SK-N-SH treated with all-trans-retinoic acid at 6 μM for 48 hours (cell line): ENCODE results near the gene AP4E1.
"Not testable (repeated sequence)": the region's sequence is repeated elsewhere in the genome, so short reads cannot be mapped to it uniquely, and the experiment has no call there.

ENCODE experiments used
- ATAC-seq: fragments of 200-7000 bp; cut with Tn5 transposase; 3 replicates; pipeline ENCODE4 v1.9.1; 2020; ENCODE audit warnings: mild to moderate bottlenecking, moderate library complexity
- ARNTL ChIP-seq: fragments of 450-650 bp; formaldehyde crosslinking; IDR thresholded peaks from 2 replicates; pipeline ENCODE4 v1.5.0; 2020; ENCODE audit warnings: low read depth, mild to moderate bottlenecking, moderate library complexity, borderline replicate concordance
- BACH2 ChIP-seq: fragments of 250-450 bp; sonication (Bioruptor Pico); IDR thresholded peaks from 2 replicates; pipeline ENCODE4 v1.9.0; 2021; ENCODE audit warnings: mild to moderate bottlenecking, borderline replicate concordance
- CREB5 ChIP-seq: fragments of 250-450 bp; sonication (Bioruptor Pico); IDR thresholded peaks from 2 replicates; pipeline ENCODE4 v1.5.1; 2020; ENCODE audit warnings: low read depth, mild to moderate bottlenecking, moderate library complexity
- CSDC2 ChIP-seq: fragments of 250-450 bp; sonication (Bioruptor Pico); IDR thresholded peaks from 2 replicates; pipeline ENCODE4 v1.5.0; 2020; ENCODE audit warnings: mild to moderate bottlenecking, moderate library complexity
- ESRRG ChIP-seq: fragments of 250-450 bp; sonication (Bioruptor Pico); IDR thresholded peaks from 2 replicates; pipeline ENCODE4 v1.6.1; 2021; ENCODE audit warnings: mild to moderate bottlenecking
- GLIS3 ChIP-seq: fragments of 250-450 bp; sonication (Bioruptor Pico); IDR thresholded peaks from 2 replicates; pipeline ENCODE4 v1.5.0; 2020; ENCODE audit warnings: mild to moderate bottlenecking, moderate library complexity
- ISL1 ChIP-seq: fragments of 250-450 bp; sonication (Bioruptor Pico); IDR thresholded peaks from 2 replicates; pipeline ENCODE4 v2.1.2; 2022; ENCODE audit warnings: mild to moderate bottlenecking, moderate library complexity
- OSR1 ChIP-seq: fragments of 250-450 bp; sonication (Bioruptor Pico); IDR thresholded peaks from 2 replicates; pipeline ENCODE4 v1.8.0; 2022; ENCODE audit warnings: moderate library complexity, mild to moderate bottlenecking, inconsistent platforms
- PATZ1 ChIP-seq: fragments of 250-450 bp; sonication (Bioruptor Pico); IDR thresholded peaks from 2 replicates; pipeline ENCODE4 v1.8.0; 2020; ENCODE audit warnings: mild to moderate bottlenecking, moderate library complexity, borderline replicate concordance
- POU6F1 ChIP-seq: fragments of 250-450 bp; sonication (Bioruptor Pico); IDR thresholded peaks from 2 replicates; pipeline ENCODE4 v1.8.0; 2021; ENCODE audit warnings: low read depth, mild to moderate bottlenecking, moderate library complexity, borderline replicate concordance
- PPARA ChIP-seq: fragments of 250-450 bp; sonication (Bioruptor Pico); IDR thresholded peaks from 2 replicates; pipeline ENCODE4 v1.5.0; 2020; ENCODE audit warnings: mild to moderate bottlenecking, borderline replicate concordance
- RARB ChIP-seq: fragments of 250-450 bp; sonication (Bioruptor Pico); IDR thresholded peaks from 2 replicates; pipeline ENCODE4 v1.8.0; 2021; ENCODE audit warnings: mild to moderate bottlenecking, moderate library complexity
- SNAI2 ChIP-seq: fragments of 250-450 bp; sonication (Bioruptor Pico); IDR thresholded peaks from 2 replicates; pipeline ENCODE4 v1.5.0; 2020; ENCODE audit warnings: mild to moderate bottlenecking, moderate library complexity
- TCF4 ChIP-seq: fragments of 250-450 bp; sonication (Bioruptor Pico); IDR thresholded peaks from 2 replicates; pipeline ENCODE4 v1.8.0; 2021; ENCODE audit warnings: mild to moderate bottlenecking, moderate library complexity, borderline replicate concordance
- TOX ChIP-seq: fragments of 250-450 bp; sonication (Bioruptor Pico); IDR thresholded peaks from 2 replicates; pipeline ENCODE4 v1.8.0; 2021; ENCODE audit warnings: mild to moderate bottlenecking, moderate library complexity, borderline replicate concordance
- TSHZ2 ChIP-seq: fragments of 250-450 bp; sonication (Bioruptor Pico); IDR thresholded peaks from 2 replicates; pipeline ENCODE4 v1.5.0; 2020; ENCODE audit warnings: mild to moderate bottlenecking, moderate library complexity
- ZC3H10 ChIP-seq: fragments of 250-450 bp; sonication (Bioruptor Pico); IDR thresholded peaks from 2 replicates; pipeline ENCODE4 v1.5.1; 2021; ENCODE audit warnings: mild to moderate bottlenecking, moderate library complexity
- ZFP30 ChIP-seq: fragments of 450-650 bp; formaldehyde crosslinking; IDR thresholded peaks from 2 replicates; pipeline ENCODE4 v1.5.0; 2022; ENCODE audit warnings: mild to moderate bottlenecking, moderate library complexity
- ZNF565 ChIP-seq: fragments of 450-650 bp; formaldehyde crosslinking; conservative IDR thresholded peaks from 2 replicates; pipeline ENCODE4 v1.5.0; 2020; ENCODE audit warnings: low read depth, mild to moderate bottlenecking, moderate library complexity
- ZNF70 ChIP-seq: fragments of 450-650 bp; formaldehyde crosslinking; IDR thresholded peaks from 2 replicates; pipeline ENCODE4 v1.5.0; 2020; ENCODE audit warnings: mild to moderate bottlenecking, moderate library complexity
- ZNF8 ChIP-seq: fragments of 450-650 bp; formaldehyde crosslinking; IDR thresholded peaks from 2 replicates; pipeline ENCODE4 v1.5.0; 2020; ENCODE audit warnings: mild to moderate bottlenecking, moderate library complexity

The AP4E1 gene

GRCh38 chr15:50950745-50951144 is 42.3 kb downstream of the AP4E1 start:
- ATAC-seq = not testable (repeated sequence)

GRCh38 chr15:50953302-50953701 is 44.8 kb downstream of the AP4E1 start:
- TF ChIP-seq ZFP30 (no peak), TCF4 (CRISPR knock-in tag) (no peak), ESRRG (CRISPR knock-in tag) (no peak), RARB (CRISPR knock-in tag) (no peak), TSHZ2 (CRISPR knock-in tag) (no peak), CREB5 (CRISPR knock-in tag) (no peak), PPARA (no peak), BACH2 (CRISPR knock-in tag) (no peak), TOX (CRISPR knock-in tag) (no peak), PATZ1 (CRISPR knock-in tag) (no peak), ZNF70 (CRISPR knock-in tag) (no peak), CSDC2 (CRISPR knock-in tag) (no peak)

GRCh38 chr15:50954837-50955236 is 46.4 kb downstream of the AP4E1 start:
- ATAC-seq = not testable (repeated sequence)

More at GRCh38 chr15:50953302-50953701, 44.8 kb downstream of the AP4E1 start:
- no peak for ATAC-seq

GRCh38 chr15:50959717-50960116 is 51.2 kb downstream of the AP4E1 start:
- no peak for ATAC-seq
- TF ChIP-seq OSR1 (CRISPR knock-in tag) = no peak
- no peak for TF ChIP-seq ZC3H10 (CRISPR knock-in tag)
- no peak for TF ChIP-seq GLIS3 (CRISPR knock-in tag)
- no peak for TF ChIP-seq CREB5 (CRISPR knock-in tag)
- no peak for TF ChIP-seq SNAI2 (CRISPR knock-in tag)
- TF ChIP-seq ZNF70 (CRISPR knock-in tag) = no peak
- TF ChIP-seq PPARA = no peak
- no peak for TF ChIP-seq ISL1 (CRISPR knock-in tag)
- no peak for TF ChIP-seq ZNF8
- TF ChIP-seq POU6F1 = no peak
- no peak for TF ChIP-seq ARNTL (CRISPR knock-in tag)
- TF ChIP-seq TCF4 (CRISPR knock-in tag) = no peak
- no peak for TF ChIP-seq TSHZ2 (CRISPR knock-in tag)
- no peak for TF ChIP-seq TOX (CRISPR knock-in tag)
- no peak for TF ChIP-seq ZNF565 (CRISPR knock-in tag)
- TF ChIP-seq ZFP30 = no peak
- TF ChIP-seq, all 23 proteins: peak for 0
